ENCODE measurements around the gene GMPPB. TPM values are rescaled to one million over a fixed set of nuclear protein-coding genes. Genes with fewer than 3 reads are reported as not detected.

Gene GMPPB
- total and polyA plus RNA-seq, 2 of the 8 experiments (the other 6 are each of a cell fraction or from before 2014, with no cell fraction given) = 20.9 to 23.9 TPM

- no peak; the same call in none of the 2 replicates for TF ChIP-seq E2F6 (IDR thresholded peaks at IDR 0.05)
- peak; percentile 62 for TF ChIP-seq SP1 (IDR thresholded peaks at IDR 0.05; ENCODE audit: low read depth, low read length)
- no peak for TF ChIP-seq ATF2 (IDR thresholded peaks at IDR 0.05; ENCODE audit: low read length)
- no peak for TF ChIP-seq CTBP2 (IDR thresholded peaks at IDR 0.05; ENCODE audit: borderline replicate concordance, insufficient read depth, insufficient read length, low read length)
- no peak for TF ChIP-seq CTCF (IDR thresholded peaks at IDR 0.05; ENCODE audit: control extremely low read depth in 1 of 3, insufficient read depth in 1 of 3, low read depth in 1 of 3, low read length in 3 of 3)
- no peak for TF ChIP-seq SAP30 (IDR thresholded peaks at IDR 0.05; ENCODE audit: insufficient read depth, insufficient replicate concordance, low read length)
- TF ChIP-seq TBP (IDR thresholded peaks at IDR 0.05; ENCODE audit: low read depth, low read length) = peak; percentile 66; the same call in 1 of the 2 replicates
- no peak for TF ChIP-seq NRF1 (IDR thresholded peaks at IDR 0.05; ENCODE audit: low read depth, low read length)
- no peak for TF ChIP-seq GTF2F1 (IDR thresholded peaks at IDR 0.05; ENCODE audit: borderline replicate concordance, low read depth, low read length)
- peak; percentile 79 for TF ChIP-seq ASH2L (IDR thresholded peaks at IDR 0.05; ENCODE audit: low read length)
- peak; percentile 84; the same call in 1 of the 2 replicates for TF ChIP-seq SP4 (IDR thresholded peaks at IDR 0.05; ENCODE audit: low read length)
- no peak for TF ChIP-seq ATF3 (IDR thresholded peaks at IDR 0.05; ENCODE audit: insufficient read depth, low read depth, low read length)
- no peak for TF ChIP-seq EGR1 (IDR thresholded peaks at IDR 0.05; ENCODE audit: borderline replicate concordance, low read depth, low read length)
- no peak for TF ChIP-seq RFX5 (IDR thresholded peaks at IDR 0.05; ENCODE audit: borderline replicate concordance, low read depth, low read length)
- no peak; the same call in 1 of the 2 replicates for TF ChIP-seq CHD2 (IDR thresholded peaks at IDR 0.05; ENCODE audit: low read length)
- TF ChIP-seq SP2 (IDR thresholded peaks at IDR 0.05; ENCODE audit: low read length) = no peak
- no peak for TF ChIP-seq NANOG (IDR thresholded peaks at IDR 0.05; ENCODE audit: insufficient read depth, low read depth, low read length, poor library complexity, severe bottlenecking)
Observed at GRCh38 chr3:49673715-49674496, 49.8 kb downstream of the GMPPB start, which contains the start of gene APEH (continued).

All from H1 (cell line).